ENCODE measurements around the gene ARMC7. TPM values are rescaled to one million over a fixed set of nuclear protein-coding genes. Genes with fewer than 3 reads are reported as not detected.

ARMC7 gene
- total and polyA plus RNA-seq, 2 of the 13 experiments (the other 11 are each of a cell fraction or from before 2014, with no cell fraction given): 3.9 to 4.2 TPM

DNA sequence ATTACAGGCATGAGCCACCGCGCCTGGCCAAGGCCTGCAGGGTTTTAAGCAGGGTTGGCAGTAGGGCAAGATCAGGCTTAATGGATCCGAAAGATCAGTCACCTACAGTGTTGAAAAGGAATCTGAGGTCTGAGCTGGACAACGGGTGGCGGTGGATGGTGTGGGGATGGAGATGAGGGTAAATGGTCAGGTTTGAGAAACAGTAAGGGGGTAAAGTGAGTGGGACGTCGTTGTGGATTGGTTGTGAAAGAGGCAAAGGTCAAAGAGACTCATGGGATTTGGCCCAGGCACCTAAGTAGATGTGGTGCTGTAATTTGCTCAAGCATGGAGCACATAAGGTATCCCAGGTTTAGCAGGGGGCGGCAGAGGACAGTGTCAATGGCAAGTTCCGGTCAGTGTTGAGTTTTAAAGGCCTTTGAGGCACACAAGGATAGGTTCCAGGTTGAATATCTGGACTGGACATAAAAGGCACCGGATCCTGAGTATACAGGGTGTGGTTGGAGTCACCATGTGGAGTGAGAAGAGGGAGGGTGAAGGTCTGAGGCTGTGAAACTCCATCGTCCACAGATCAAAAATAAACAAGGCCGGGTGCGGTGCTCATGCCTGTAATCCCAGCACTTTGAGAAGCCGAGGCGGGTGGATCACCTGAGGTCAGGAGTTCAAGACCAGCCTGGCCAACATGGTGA lies 23.1 kb upstream of the ARMC7 start (continued):
- TF ChIP-seq, protein P1, sequence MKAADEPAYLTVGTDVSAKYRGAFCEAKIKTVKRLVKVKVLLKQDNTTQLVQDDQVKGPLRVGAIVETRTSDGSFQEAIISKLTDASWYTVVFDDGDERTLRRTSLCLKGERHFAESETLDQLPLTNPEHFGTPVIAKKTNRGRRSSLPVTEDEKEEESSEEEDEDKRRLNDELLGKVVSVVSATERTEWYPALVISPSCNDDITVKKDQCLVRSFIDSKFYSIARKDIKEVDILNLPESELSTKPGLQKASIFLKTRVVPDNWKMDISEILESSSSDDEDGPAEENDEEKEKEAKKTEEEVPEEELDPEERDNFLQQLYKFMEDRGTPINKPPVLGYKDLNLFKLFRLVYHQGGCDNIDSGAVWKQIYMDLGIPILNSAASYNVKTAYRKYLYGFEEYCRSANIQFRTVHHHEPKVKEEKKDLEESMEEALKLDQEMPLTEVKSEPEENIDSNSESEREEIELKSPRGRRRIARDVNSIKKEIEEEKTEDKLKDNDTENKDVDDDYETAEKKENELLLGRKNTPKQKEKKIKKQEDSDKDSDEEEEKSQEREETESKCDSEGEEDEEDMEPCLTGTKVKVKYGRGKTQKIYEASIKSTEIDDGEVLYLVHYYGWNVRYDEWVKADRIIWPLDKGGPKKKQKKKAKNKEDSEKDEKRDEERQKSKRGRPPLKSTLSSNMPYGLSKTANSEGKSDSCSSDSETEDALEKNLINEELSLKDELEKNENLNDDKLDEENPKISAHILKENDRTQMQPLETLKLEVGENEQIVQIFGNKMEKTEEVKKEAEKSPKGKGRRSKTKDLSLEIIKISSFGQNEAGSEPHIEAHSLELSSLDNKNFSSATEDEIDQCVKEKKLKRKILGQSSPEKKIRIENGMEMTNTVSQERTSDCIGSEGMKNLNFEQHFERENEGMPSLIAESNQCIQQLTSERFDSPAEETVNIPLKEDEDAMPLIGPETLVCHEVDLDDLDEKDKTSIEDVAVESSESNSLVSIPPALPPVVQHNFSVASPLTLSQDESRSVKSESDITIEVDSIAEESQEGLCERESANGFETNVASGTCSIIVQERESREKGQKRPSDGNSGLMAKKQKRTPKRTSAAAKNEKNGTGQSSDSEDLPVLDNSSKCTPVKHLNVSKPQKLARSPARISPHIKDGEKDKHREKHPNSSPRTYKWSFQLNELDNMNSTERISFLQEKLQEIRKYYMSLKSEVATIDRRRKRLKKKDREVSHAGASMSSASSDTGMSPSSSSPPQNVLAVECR (CRISPR knock-in tag; IDR thresholded peaks at IDR 0.05; ENCODE audit: borderline replicate concordance): peak; percentile 9; the same call in 1 of the 2 replicates
- TF ChIP-seq SOX6 (IDR thresholded peaks at IDR 0.05) (no peak), SOX6 (CRISPR knock-in tag; IDR thresholded peaks at IDR 0.05) (peak; percentile 38), SRY (CRISPR knock-in tag; IDR thresholded peaks at IDR 0.05) (no peak; the same call in 1 of the 2 replicates), ZNF556 (CRISPR knock-in tag; IDR thresholded peaks at IDR 0.05; ENCODE audit: borderline replicate concordance) (no peak), ZNF615 (CRISPR knock-in tag; IDR thresholded peaks at IDR 0.05; ENCODE audit: borderline replicate concordance) (no peak; the same call in 1 of the 2 replicates), MZF1 (CRISPR knock-in tag; IDR thresholded peaks at IDR 0.05; ENCODE audit: borderline replicate concordance) (no peak), RXRB (CRISPR knock-in tag; IDR thresholded peaks at IDR 0.05; ENCODE audit: borderline replicate concordance) (peak; percentile 71), ZSCAN20 (CRISPR knock-in tag; IDR thresholded peaks at IDR 0.05; ENCODE audit: borderline replicate concordance) (0 out of 2 replicates have a peak, but pooled peaks have one; percentile 44), ZMYM3 (CRISPR knock-in tag; IDR thresholded peaks at IDR 0.05) (peak; percentile 66), LCORL (IDR thresholded peaks at IDR 0.05) (peak; percentile 46; the same call in 1 of the 2 replicates), LCORL (CRISPR knock-in tag; IDR thresholded peaks at IDR 0.05) (no peak), ZNF446 (CRISPR knock-in tag; IDR thresholded peaks at IDR 0.05) (no peak), ZNF253 (CRISPR knock-in tag; IDR thresholded peaks at IDR 0.05; ENCODE audit: borderline replicate concordance) (no peak)
- TF ChIP-seq, protein P2, sequence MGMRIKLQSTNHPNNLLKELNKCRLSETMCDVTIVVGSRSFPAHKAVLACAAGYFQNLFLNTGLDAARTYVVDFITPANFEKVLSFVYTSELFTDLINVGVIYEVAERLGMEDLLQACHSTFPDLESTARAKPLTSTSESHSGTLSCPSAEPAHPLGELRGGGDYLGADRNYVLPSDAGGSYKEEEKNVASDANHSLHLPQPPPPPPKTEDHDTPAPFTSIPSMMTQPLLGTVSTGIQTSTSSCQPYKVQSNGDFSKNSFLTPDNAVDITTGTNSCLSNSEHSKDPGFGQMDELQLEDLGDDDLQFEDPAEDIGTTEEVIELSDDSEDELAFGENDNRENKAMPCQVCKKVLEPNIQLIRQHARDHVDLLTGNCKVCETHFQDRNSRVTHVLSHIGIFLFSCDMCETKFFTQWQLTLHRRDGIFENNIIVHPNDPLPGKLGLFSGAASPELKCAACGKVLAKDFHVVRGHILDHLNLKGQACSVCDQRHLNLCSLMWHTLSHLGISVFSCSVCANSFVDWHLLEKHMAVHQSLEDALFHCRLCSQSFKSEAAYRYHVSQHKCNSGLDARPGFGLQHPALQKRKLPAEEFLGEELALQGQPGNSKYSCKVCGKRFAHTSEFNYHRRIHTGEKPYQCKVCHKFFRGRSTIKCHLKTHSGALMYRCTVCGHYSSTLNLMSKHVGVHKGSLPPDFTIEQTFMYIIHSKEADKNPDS (CRISPR knock-in tag; IDR thresholded peaks at IDR 0.05): no peak
- TF ChIP-seq, protein P3, sequence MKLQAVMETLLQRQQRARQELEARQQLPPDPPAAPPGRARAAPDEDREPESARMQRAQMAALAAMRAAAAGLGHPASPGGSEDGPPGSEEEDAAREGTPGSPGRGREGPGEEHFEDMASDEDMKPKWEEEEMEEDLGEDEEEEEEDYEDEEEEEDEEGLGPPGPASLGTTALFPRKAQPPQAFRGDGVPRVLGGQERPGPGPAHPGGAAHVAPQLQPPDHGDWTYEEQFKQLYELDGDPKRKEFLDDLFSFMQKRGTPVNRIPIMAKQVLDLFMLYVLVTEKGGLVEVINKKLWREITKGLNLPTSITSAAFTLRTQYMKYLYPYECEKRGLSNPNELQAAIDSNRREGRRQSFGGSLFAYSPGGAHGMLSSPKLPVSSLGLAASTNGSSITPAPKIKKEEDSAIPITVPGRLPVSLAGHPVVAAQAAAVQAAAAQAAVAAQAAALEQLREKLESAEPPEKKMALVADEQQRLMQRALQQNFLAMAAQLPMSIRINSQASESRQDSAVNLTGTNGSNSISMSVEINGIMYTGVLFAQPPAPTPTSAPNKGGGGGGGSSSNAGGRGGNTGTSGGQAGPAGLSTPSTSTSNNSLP (IDR thresholded peaks at IDR 0.05; ENCODE audit: low read depth, low read length): no peak
